ENCODE data around the gene GALNT18. TPM values are rescaled to one million over a fixed set of nuclear protein-coding genes. Genes with fewer than 3 reads are reported as not detected.

GALNT18 gene
- total and polyA plus RNA-seq, 2 experiments from 2014 or later: 4.3 to 10.8 TPM

- H3K36me3 ChIP-seq (ENCODE audit: insufficient read depth): no peaks in the 10 kb centered on the region
- no peak for DNase-seq (ENCODE audit: low spot score)
- H2AFZ ChIP-seq: no peak overlapping the region
- no peaks in the 10 kb centered on the region for H3K4me1 ChIP-seq (ENCODE audit: insufficient read depth)
- H3K27me3 ChIP-seq (ENCODE audit: insufficient read depth): no peaks in the 10 kb centered on the region
- Mint-ChIP-seq H3K4me1 (peaks cover 15% of the 10 kb centered on the region), H3K36me3 (ENCODE audit: low read depth) (no peaks in the 10 kb centered on the region), H3K27me3 (ENCODE audit: insufficient read depth, low read depth, poor library complexity) (peaks cover 7% of the 10 kb centered on the region), H3K9me3 (no peaks in the 10 kb centered on the region), H3K27ac (no peak overlapping the region), H3K4me3 (no peak overlapping the region)
- no peak overlapping the region for H3K27ac ChIP-seq (ENCODE audit: low read depth)
- no peaks in the 10 kb centered on the region for H3K79me2 ChIP-seq (replicated peaks; ENCODE audit: insufficient read depth)
- no peak overlapping the region for H3K4me2 ChIP-seq
- no peak for TF ChIP-seq NANOG (IDR thresholded peaks at IDR 0.05; ENCODE audit: borderline replicate concordance)
- TF ChIP-seq ZNF114 (CRISPR knock-in tag; IDR thresholded peaks at IDR 0.05): no peak
- TF ChIP-seq, protein P1, sequence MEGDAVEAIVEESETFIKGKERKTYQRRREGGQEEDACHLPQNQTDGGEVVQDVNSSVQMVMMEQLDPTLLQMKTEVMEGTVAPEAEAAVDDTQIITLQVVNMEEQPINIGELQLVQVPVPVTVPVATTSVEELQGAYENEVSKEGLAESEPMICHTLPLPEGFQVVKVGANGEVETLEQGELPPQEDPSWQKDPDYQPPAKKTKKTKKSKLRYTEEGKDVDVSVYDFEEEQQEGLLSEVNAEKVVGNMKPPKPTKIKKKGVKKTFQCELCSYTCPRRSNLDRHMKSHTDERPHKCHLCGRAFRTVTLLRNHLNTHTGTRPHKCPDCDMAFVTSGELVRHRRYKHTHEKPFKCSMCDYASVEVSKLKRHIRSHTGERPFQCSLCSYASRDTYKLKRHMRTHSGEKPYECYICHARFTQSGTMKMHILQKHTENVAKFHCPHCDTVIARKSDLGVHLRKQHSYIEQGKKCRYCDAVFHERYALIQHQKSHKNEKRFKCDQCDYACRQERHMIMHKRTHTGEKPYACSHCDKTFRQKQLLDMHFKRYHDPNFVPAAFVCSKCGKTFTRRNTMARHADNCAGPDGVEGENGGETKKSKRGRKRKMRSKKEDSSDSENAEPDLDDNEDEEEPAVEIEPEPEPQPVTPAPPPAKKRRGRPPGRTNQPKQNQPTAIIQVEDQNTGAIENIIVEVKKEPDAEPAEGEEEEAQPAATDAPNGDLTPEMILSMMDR (conservative IDR thresholded peaks at IDR 0.05; ENCODE audit: low read depth in 2 of 2): no peak
- no peak for TF ChIP-seq CREB1 (CRISPR knock-in tag; IDR thresholded peaks at IDR 0.05; ENCODE audit: low read depth)
- TF ChIP-seq POLR2AphosphoS5 (IDR thresholded peaks at IDR 0.05; ENCODE audit: low read depth): no peak
- TF ChIP-seq, protein P2, sequence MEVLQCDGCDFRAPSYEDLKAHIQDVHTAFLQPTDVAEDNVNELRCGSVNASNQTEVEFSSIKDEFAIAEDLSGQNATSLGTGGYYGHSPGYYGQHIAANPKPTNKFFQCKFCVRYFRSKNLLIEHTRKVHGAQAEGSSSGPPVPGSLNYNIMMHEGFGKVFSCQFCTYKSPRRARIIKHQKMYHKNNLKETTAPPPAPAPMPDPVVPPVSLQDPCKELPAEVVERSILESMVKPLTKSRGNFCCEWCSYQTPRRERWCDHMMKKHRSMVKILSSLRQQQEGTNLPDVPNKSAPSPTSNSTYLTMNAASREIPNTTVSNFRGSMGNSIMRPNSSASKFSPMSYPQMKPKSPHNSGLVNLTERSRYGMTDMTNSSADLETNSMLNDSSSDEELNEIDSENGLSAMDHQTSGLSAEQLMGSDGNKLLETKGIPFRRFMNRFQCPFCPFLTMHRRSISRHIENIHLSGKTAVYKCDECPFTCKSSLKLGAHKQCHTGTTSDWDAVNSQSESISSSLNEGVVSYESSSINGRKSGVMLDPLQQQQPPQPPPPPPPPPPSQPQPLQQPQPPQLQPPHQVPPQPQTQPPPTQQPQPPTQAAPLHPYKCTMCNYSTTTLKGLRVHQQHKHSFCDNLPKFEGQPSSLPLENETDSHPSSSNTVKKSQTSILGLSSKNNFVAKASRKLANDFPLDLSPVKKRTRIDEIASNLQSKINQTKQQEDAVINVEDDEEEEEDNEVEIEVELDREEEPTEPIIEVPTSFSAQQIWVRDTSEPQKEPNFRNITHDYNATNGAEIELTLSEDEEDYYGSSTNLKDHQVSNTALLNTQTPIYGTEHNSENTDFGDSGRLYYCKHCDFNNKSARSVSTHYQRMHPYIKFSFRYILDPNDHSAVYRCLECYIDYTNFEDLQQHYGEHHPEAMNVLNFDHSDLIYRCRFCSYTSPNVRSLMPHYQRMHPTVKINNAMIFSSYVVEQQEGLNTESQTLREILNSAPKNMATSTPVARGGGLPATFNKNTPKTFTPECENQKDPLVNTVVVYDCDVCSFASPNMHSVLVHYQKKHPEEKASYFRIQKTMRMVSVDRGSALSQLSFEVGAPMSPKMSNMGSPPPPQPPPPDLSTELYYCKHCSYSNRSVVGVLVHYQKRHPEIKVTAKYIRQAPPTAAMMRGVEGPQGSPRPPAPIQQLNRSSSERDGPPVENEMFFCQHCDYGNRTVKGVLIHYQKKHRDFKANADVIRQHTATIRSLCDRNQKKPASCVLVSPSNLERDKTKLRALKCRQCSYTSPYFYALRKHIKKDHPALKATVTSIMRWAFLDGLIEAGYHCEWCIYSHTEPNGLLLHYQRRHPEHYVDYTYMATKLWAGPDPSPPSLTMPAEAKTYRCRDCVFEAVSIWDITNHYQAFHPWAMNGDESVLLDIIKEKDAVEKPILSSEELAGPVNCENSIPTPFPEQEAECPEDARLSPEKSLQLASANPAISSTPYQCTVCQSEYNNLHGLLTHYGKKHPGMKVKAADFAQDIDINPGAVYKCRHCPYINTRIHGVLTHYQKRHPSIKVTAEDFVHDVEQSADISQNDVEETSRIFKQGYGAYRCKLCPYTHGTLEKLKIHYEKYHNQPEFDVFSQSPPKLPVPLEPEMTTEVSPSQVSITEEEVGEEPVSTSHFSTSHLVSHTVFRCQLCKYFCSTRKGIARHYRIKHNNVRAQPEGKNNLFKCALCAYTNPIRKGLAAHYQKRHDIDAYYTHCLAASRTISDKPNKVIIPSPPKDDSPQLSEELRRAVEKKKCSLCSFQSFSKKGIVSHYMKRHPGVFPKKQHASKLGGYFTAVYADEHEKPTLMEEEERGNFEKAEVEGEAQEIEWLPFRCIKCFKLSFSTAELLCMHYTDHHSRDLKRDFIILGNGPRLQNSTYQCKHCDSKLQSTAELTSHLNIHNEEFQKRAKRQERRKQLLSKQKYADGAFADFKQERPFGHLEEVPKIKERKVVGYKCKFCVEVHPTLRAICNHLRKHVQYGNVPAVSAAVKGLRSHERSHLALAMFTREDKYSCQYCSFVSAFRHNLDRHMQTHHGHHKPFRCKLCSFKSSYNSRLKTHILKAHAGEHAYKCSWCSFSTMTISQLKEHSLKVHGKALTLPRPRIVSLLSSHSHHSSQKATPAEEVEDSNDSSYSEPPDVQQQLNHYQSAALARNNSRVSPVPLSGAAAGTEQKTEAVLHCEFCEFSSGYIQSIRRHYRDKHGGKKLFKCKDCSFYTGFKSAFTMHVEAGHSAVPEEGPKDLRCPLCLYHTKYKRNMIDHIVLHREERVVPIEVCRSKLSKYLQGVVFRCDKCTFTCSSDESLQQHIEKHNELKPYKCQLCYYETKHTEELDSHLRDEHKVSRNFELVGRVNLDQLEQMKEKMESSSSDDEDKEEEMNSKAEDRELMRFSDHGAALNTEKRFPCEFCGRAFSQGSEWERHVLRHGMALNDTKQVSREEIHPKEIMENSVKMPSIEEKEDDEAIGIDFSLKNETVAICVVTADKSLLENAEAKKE (CRISPR knock-in tag; IDR thresholded peaks at IDR 0.05): no peak
- no peak for TF ChIP-seq STAT1 (IDR thresholded peaks at IDR 0.05; ENCODE audit: unreplicated experiment)
- no peak for TF ChIP-seq EZH2 (IDR thresholded peaks at IDR 0.05; ENCODE audit: low read depth, unreplicated experiment)
- no peak for TF ChIP-seq ZNF331 (CRISPR knock-in tag; IDR thresholded peaks at IDR 0.05; ENCODE audit: low read depth)
- TF ChIP-seq, protein P3, sequence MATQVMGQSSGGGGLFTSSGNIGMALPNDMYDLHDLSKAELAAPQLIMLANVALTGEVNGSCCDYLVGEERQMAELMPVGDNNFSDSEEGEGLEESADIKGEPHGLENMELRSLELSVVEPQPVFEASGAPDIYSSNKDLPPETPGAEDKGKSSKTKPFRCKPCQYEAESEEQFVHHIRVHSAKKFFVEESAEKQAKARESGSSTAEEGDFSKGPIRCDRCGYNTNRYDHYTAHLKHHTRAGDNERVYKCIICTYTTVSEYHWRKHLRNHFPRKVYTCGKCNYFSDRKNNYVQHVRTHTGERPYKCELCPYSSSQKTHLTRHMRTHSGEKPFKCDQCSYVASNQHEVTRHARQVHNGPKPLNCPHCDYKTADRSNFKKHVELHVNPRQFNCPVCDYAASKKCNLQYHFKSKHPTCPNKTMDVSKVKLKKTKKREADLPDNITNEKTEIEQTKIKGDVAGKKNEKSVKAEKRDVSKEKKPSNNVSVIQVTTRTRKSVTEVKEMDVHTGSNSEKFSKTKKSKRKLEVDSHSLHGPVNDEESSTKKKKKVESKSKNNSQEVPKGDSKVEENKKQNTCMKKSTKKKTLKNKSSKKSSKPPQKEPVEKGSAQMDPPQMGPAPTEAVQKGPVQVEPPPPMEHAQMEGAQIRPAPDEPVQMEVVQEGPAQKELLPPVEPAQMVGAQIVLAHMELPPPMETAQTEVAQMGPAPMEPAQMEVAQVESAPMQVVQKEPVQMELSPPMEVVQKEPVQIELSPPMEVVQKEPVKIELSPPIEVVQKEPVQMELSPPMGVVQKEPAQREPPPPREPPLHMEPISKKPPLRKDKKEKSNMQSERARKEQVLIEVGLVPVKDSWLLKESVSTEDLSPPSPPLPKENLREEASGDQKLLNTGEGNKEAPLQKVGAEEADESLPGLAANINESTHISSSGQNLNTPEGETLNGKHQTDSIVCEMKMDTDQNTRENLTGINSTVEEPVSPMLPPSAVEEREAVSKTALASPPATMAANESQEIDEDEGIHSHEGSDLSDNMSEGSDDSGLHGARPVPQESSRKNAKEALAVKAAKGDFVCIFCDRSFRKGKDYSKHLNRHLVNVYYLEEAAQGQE (IDR thresholded peaks at IDR 0.05; ENCODE audit: unreplicated experiment): no peak
- no peak for TF ChIP-seq ETS1 (IDR thresholded peaks at IDR 0.05)
- TF ChIP-seq EZH2phosphoT487 (IDR thresholded peaks at IDR 0.05; ENCODE audit: unreplicated experiment): no peak
- TF ChIP-seq JUNB (IDR thresholded peaks at IDR 0.05; ENCODE audit: unreplicated experiment): no peak
- no peaks in the 10 kb centered on the region for H3F3A ChIP-seq (replicated peaks; ENCODE audit: low read depth)
- no peaks in the 10 kb centered on the region for H4K20me1 ChIP-seq (replicated peaks; ENCODE audit: insufficient read depth)
- no peaks in the 10 kb centered on the region for H3K9me2 ChIP-seq (ENCODE audit: insufficient read depth)
- ATAC-seq: no peak
- no peak overlapping the region for H3K4me3 ChIP-seq
Observed at GRCh38 chr11:11521306-11522002, 100.4 kb downstream of the GALNT18 start.
